SJSA1 (cell line): Measurements from ENCODE around the gene DYRK3. TPM values are rescaled to one million over a fixed set of nuclear protein-coding genes. Genes with fewer than 3 reads are reported as not detected.
A peak's percentile ranks its signal among the peaks of the same experiment; 100 is the strongest.
"Not testable (repeated sequence)": the region's sequence is repeated elsewhere in the genome, so short reads cannot be mapped to it uniquely, and the experiment has no call there.

Experiments
- DNase-seq, 2 experiments: peaks; one replicate each; pipeline ENCODE4 v3.0.0-alpha.2; 2015 to 2020; ENCODE audit warnings: low spot score in 2 of 2, low read depth in 1 of 2
- H3K27ac ChIP-seq: fragments of 250-450 bp; sonication (Bioruptor Pico); 2 replicates; pipeline ENCODE4 v1.5.1; 2020; ENCODE audit warnings: mild to moderate bottlenecking, moderate library complexity
- H3K27me3 ChIP-seq: fragments of 250-450 bp; sonication (Bioruptor Pico); replicated peaks from 2 replicates; pipeline ENCODE4 v1.5.1; 2020; ENCODE audit warnings: mild to moderate bottlenecking, moderate library complexity
- H3K36me3 ChIP-seq: fragments of 250-450 bp; sonication (Bioruptor Pico); 2 replicates; pipeline ENCODE4 v1.5.1; 2020; ENCODE audit warnings: mild to moderate bottlenecking
- H3K4me1 ChIP-seq: fragments of 250-450 bp; sonication (Bioruptor Pico); replicated peaks from 2 replicates; pipeline ENCODE4 v1.6.1; 2021; ENCODE audit warnings: mild to moderate bottlenecking
- H3K4me3 ChIP-seq: fragments of 250-450 bp; sonication (Bioruptor Pico); 2 replicates; pipeline ENCODE4 v1.5.1; 2020; ENCODE audit warnings: mild to moderate bottlenecking
- H3K9me3 ChIP-seq: fragments of 250-450 bp; sonication (Bioruptor Pico); replicated peaks from 2 replicates; pipeline ENCODE4 v1.5.1; 2020; ENCODE audit warnings: mild to moderate bottlenecking
- total RNA-seq: library from RNA; depleted of rRNA; stranded (reverse); fragments of >200 nt; shearing (Covaris generic); gene quantifications from 2 replicates; pipeline ENCODE4 v1.2.3, GENCODE V29; 2014

Gene DYRK3
- total RNA-seq, 1 experiment from 2014 or later: 11.2 TPM

- no peak for DNase-seq
Observed at GRCh38 chr1:206604861-206605260, 30.5 kb upstream of the DYRK3 start.

GRCh38 chr1:206606867-206607266 lies 28.5 kb upstream of the DYRK3 start:
- no peaks in the 10 kb centered on the region for H3K9me3 ChIP-seq
- peaks cover 80% of the 10 kb centered on the region for H3K36me3 ChIP-seq
- DNase-seq: no peak
- peaks cover 10% of the 10 kb centered on the region for H3K4me1 ChIP-seq
- no peak overlapping the region for H3K27ac ChIP-seq
- H3K4me3 ChIP-seq: no peak overlapping the region
- no peaks in the 10 kb centered on the region for H3K27me3 ChIP-seq

More at GRCh38 chr1:206604861-206605260, 30.5 kb upstream of the DYRK3 start:
- no peaks in the 10 kb centered on the region for H3K9me3 ChIP-seq
- H3K4me1 ChIP-seq: no peaks in the 10 kb centered on the region
- no peak overlapping the region for H3K4me3 ChIP-seq
- H3K27ac ChIP-seq: no peak overlapping the region
- H3K27me3 ChIP-seq: no peaks in the 10 kb centered on the region
- H3K36me3 ChIP-seq: peaks cover 89% of the 10 kb centered on the region

GRCh38 chr1:206608108-206608698 lies 27.1 kb upstream of the DYRK3 start:
- H3K36me3 ChIP-seq: peaks cover 68% of the 10 kb centered on the region
- peaks cover 10% of the 10 kb centered on the region for H3K4me1 ChIP-seq
- DNase-seq: peak in 1 of 2 experiments; percentile 19
- H3K9me3 ChIP-seq: no peaks in the 10 kb centered on the region
- no peaks in the 10 kb centered on the region for H3K27me3 ChIP-seq
- no peak overlapping the region for H3K27ac ChIP-seq
- no peak overlapping the region for H3K4me3 ChIP-seq

GRCh38 chr1:206609229-206609991 lies 25.9 kb upstream of the DYRK3 start:
- DNase-seq: no peak
- no peak overlapping the region for H3K27ac ChIP-seq
- no peak overlapping the region for H3K4me3 ChIP-seq
- peaks cover 10% of the 10 kb centered on the region for H3K4me1 ChIP-seq
- H3K9me3 ChIP-seq: no peaks in the 10 kb centered on the region
- no peaks in the 10 kb centered on the region for H3K27me3 ChIP-seq
- H3K36me3 ChIP-seq: peaks cover 57% of the 10 kb centered on the region

GRCh38 chr1:206612129-206612876 lies 23.0 kb upstream of the DYRK3 start, which contains the start of gene EIF2D:
Gene EIF2D (minus strand): TSS chr1:206612465. CDS start chr1:206612342, 123 bp downstream.
- no peaks in the 10 kb centered on the region for H3K27me3 ChIP-seq
- H3K27ac ChIP-seq: peak within 1 kb of the TSS; percentile 66
- H3K4me3 ChIP-seq: peak within 1 kb of the TSS; percentile 54
- no peaks in the 10 kb centered on the region for H3K9me3 ChIP-seq
- H3K36me3 ChIP-seq: peaks cover 31% of the 10 kb centered on the region
- peaks cover 10% of the 10 kb centered on the region for H3K4me1 ChIP-seq
- peak; percentile 94 to 98 for DNase-seq

- H3K27me3 ChIP-seq, H3K36me3 ChIP-seq: not testable (repeated sequence)
Observed at GRCh38 chr1:206626396-206626795, 8.9 kb upstream of the DYRK3 start.

GRCh38 chr1:206628916-206629315 lies 6.4 kb upstream of the DYRK3 start:
- DNase-seq: no peak
- Histone ChIP-seq H3K27ac (no peak overlapping the region), H3K4me1 (peaks cover 6% of the 10 kb centered on the region), H3K36me3 (no peaks in the 10 kb centered on the region), H3K9me3 (no peaks in the 10 kb centered on the region), H3K4me3 (no peak overlapping the region), H3K27me3 (no peaks in the 10 kb centered on the region)

More at GRCh38 chr1:206626396-206626795, 8.9 kb upstream of the DYRK3 start:
- not testable (repeated sequence) for H3K27ac ChIP-seq, H3K9me3 ChIP-seq, H3K4me3 ChIP-seq, DNase-seq, H3K4me1 ChIP-seq

- no peaks in the 10 kb centered on the region for H3K27me3 ChIP-seq
- 0 out of 2 replicates have a peak, but pooled peaks cover 2% of the 10 kb centered on the region for H3K36me3 ChIP-seq
- no peaks in the 10 kb centered on the region for H3K9me3 ChIP-seq
- no peak overlapping the region for H3K4me3 ChIP-seq
- peak; percentile 61 to 68 for DNase-seq
- peaks cover 19% of the 10 kb centered on the region for H3K4me1 ChIP-seq
- H3K27ac ChIP-seq: no peak overlapping the region
Observed at GRCh38 chr1:206631085-206631509, 4.2 kb upstream of the DYRK3 start.

- Histone ChIP-seq H3K27ac (0 out of 2 replicates have a peak overlapping the region, but pooled peaks have one; percentile 5), H3K36me3 (0 out of 2 replicates have a peak, but pooled peaks cover 2% of the 10 kb centered on the region), H3K4me3 (no peak overlapping the region), H3K9me3 (no peaks in the 10 kb centered on the region), H3K4me1 (peaks cover 23% of the 10 kb centered on the region), H3K27me3 (no peaks in the 10 kb centered on the region)
- DNase-seq: peak; percentile 51 to 53
Observed at GRCh38 chr1:206633708-206634121, 1.6 kb upstream of the DYRK3 start.

GRCh38 chr1:206634365-206635079 lies 814 bp upstream of the DYRK3 start:
- Histone ChIP-seq H3K27ac (peak overlapping the region; percentile 64), H3K4me3 (peak overlapping the region; percentile 92), H3K36me3 (peaks cover 4% of the 10 kb centered on the region; the same call in 1 of the 2 replicates), H3K27me3 (no peaks in the 10 kb centered on the region), H3K4me1 (peaks cover 23% of the 10 kb centered on the region), H3K9me3 (no peaks in the 10 kb centered on the region)
- peak; percentile 75 to 93 for DNase-seq

- peak in 1 of 2 experiments; percentile 44 for DNase-seq
- Histone ChIP-seq H3K4me3 (peak overlapping the region; percentile 92), H3K27ac (peak overlapping the region; percentile 64), H3K9me3 (no peaks in the 10 kb centered on the region), H3K27me3 (no peaks in the 10 kb centered on the region), H3K36me3 (peaks cover 4% of the 10 kb centered on the region; the same call in 1 of the 2 replicates), H3K4me1 (peaks cover 23% of the 10 kb centered on the region)
Observed at GRCh38 chr1:206635978-206636345, 626 bp downstream of the DYRK3 start.

- no peak for DNase-seq
- peaks cover 23% of the 10 kb centered on the region for H3K4me1 ChIP-seq
- H3K36me3 ChIP-seq: peaks cover 4% of the 10 kb centered on the region; the same call in 1 of the 2 replicates
- H3K9me3 ChIP-seq: no peaks in the 10 kb centered on the region
- H3K4me3 ChIP-seq: no peak overlapping the region; the same call in 1 of the 2 replicates
- H3K27ac ChIP-seq: no peak overlapping the region
- H3K27me3 ChIP-seq: no peaks in the 10 kb centered on the region
Observed at GRCh38 chr1:206636671-206637070, 1.3 kb downstream of the DYRK3 start.

- no peak overlapping the region for H3K27ac ChIP-seq
- H3K4me3 ChIP-seq: no peak overlapping the region
- DNase-seq: no peak
- H3K36me3 ChIP-seq: peaks cover 4% of the 10 kb centered on the region; the same call in 1 of the 2 replicates
- no peaks in the 10 kb centered on the region for H3K9me3 ChIP-seq
- H3K27me3 ChIP-seq: no peaks in the 10 kb centered on the region
- H3K4me1 ChIP-seq: peaks cover 23% of the 10 kb centered on the region
Observed at GRCh38 chr1:206637605-206638004, 2.3 kb downstream of the DYRK3 start.
